ENCODE measurements around the gene AUTS2.

Gene AUTS2

GRCh38 chr7:70696201-70696754, 1098.0 kb downstream of the AUTS2 start:
- peaks cover 27% of the 10 kb centered on the region for H3K4me1 ChIP-seq (ENCODE audit: control insufficient read depth, insufficient read depth, low read length)
- ChIA-PET POLR2A (interaction anchor here (1.0 to 3.3 kb wide), 2 partner anchors 99 to 101 kb away, joined by 4 to 13 read pairs; no protein-coding TSS in a partner anchor), CTCF (interaction anchor here (0.6 to 1.0 kb wide), 3 partner anchors 82 to 794 kb away, joined by 4 to 8 read pairs (median 5); no protein-coding TSS in a partner anchor)
- TF ChIP-seq, protein P1, sequence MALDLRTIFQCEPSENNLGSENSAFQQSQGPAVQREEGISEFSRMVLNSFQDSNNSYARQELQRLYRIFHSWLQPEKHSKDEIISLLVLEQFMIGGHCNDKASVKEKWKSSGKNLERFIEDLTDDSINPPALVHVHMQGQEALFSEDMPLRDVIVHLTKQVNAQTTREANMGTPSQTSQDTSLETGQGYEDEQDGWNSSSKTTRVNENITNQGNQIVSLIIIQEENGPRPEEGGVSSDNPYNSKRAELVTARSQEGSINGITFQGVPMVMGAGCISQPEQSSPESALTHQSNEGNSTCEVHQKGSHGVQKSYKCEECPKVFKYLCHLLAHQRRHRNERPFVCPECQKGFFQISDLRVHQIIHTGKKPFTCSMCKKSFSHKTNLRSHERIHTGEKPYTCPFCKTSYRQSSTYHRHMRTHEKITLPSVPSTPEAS (tag by site-specific recombination; IDR thresholded peaks at IDR 0.05) = peak; percentile 49; the same call in 1 of the 2 replicates
- TF ChIP-seq ZBTB20 (tag by site-specific recombination; IDR thresholded peaks at IDR 0.05) (peak; percentile 22; the same call in 1 of the 2 replicates), BCL11A (tag by site-specific recombination; IDR thresholded peaks at IDR 0.05; ENCODE audit: low read depth) (no peak), OSR2 (tag by site-specific recombination; IDR thresholded peaks at IDR 0.05) (0 out of 2 replicates have a peak, but pooled peaks have one; percentile 29), ZNF501 (tag by site-specific recombination; IDR thresholded peaks at IDR 0.05) (no peak), TCF7L2 (IDR thresholded peaks at IDR 0.05; ENCODE audit: borderline replicate concordance, low read depth, low read length) (no peak), PRDM1 (tag by site-specific recombination; IDR thresholded peaks at IDR 0.05) (peak; percentile 83), TRIM28 (IDR thresholded peaks at IDR 0.05; ENCODE audit: borderline replicate concordance, low read length) (peak; percentile 35; the same call in 1 of the 2 replicates)
- H3K27ac ChIP-seq (ENCODE audit: extremely low read depth, low read depth, low read length) = peak overlapping the region; percentile 97; the same call in 1 of the 2 replicates
- H3K4me3 ChIP-seq (ENCODE audit: low read depth, low read length) = peak overlapping the region; percentile 92
- H3K36me3 ChIP-seq (ENCODE audit: control insufficient read depth in 2 of 2, insufficient read depth in 1 of 2, low read length in 2 of 2) = peaks cover 7 to 15% of the 10 kb centered on the region in 2 experiments; a peak in 1 of 3 replicates
- H3K9me3 ChIP-seq (ENCODE audit: control insufficient read depth, insufficient read depth, low read depth, low read length) = no peaks in the 10 kb centered on the region

- CTCF ChIA-PET = interaction anchor here (0.6 to 2.5 kb wide), 42 partner anchors 8 to 1890 kb away, joined by 3 to 22 read pairs (median 3); no protein-coding TSS in a partner anchor
- H3K4me1 ChIP-seq (ENCODE audit: control insufficient read depth, insufficient read depth, low read length) = peaks cover 28% of the 10 kb centered on the region
- TF ChIP-seq ZNF654 (tag by site-specific recombination; IDR thresholded peaks at IDR 0.05; ENCODE audit: low read depth) = peak; percentile 89
- TF ChIP-seq ZNF488 (tag by site-specific recombination; IDR thresholded peaks at IDR 0.05) = no peak
- peak; percentile 37; the same call in 1 of the 2 replicates for TF ChIP-seq CTCF (tag by site-specific recombination; IDR thresholded peaks at IDR 0.05)
- no peak for TF ChIP-seq PATZ1 (tag by site-specific recombination; IDR thresholded peaks at IDR 0.05)
- no peak overlapping the region for H3K4me3 ChIP-seq (ENCODE audit: low read depth, low read length)
- peaks cover 10 to 21% of the 10 kb centered on the region in 2 experiments; a peak in 2 of 3 replicates for H3K36me3 ChIP-seq (ENCODE audit: control insufficient read depth in 2 of 2, insufficient read depth in 1 of 2, low read length in 2 of 2)
- no peaks in the 10 kb centered on the region for H3K9me3 ChIP-seq (ENCODE audit: control insufficient read depth, insufficient read depth, low read depth, low read length)
- POLR2A ChIA-PET = interaction anchor here (0.5 to 1.2 kb wide), 2 partner anchors 8 to 687 kb away, joined by 3 to 10 read pairs; no protein-coding TSS in a partner anchor
- H3K27ac ChIP-seq (ENCODE audit: extremely low read depth, low read depth, low read length) = no peak overlapping the region
Measured at GRCh38 chr7:70698219-70698832, 1100.1 kb downstream of the AUTS2 start.

- POLR2A ChIA-PET = no interaction called here
- no peak overlapping the region for H3K4me3 ChIP-seq (ENCODE audit: low read depth, low read length)
- H3K9me3 ChIP-seq (ENCODE audit: control insufficient read depth, insufficient read depth, low read depth, low read length) = no peaks in the 10 kb centered on the region
- CTCF ChIA-PET = interaction anchor here (0.6 to 2.5 kb wide), 12 partner anchors 7 to 1000 kb away, joined by 3 to 13 read pairs (median 4); no protein-coding TSS in a partner anchor
- peaks cover 11 to 21% of the 10 kb centered on the region in 2 experiments; a peak in 2 of 3 replicates for H3K36me3 ChIP-seq (ENCODE audit: control insufficient read depth in 2 of 2, insufficient read depth in 1 of 2, low read length in 2 of 2)
- TF ChIP-seq FEZF1 (tag by site-specific recombination; IDR thresholded peaks at IDR 0.05) (0 out of 2 replicates have a peak, but pooled peaks have one; percentile 19), SP7 (tag by site-specific recombination; IDR thresholded peaks at IDR 0.05) (peak; percentile 87), OSR2 (tag by site-specific recombination; IDR thresholded peaks at IDR 0.05) (peak; percentile 25; the same call in 1 of the 2 replicates), HOXD13 (CRISPR knock-in tag; IDR thresholded peaks at IDR 0.05; ENCODE audit: borderline replicate concordance) (no peak)
- H3K4me1 ChIP-seq (ENCODE audit: control insufficient read depth, insufficient read depth, low read length) = peaks cover 32% of the 10 kb centered on the region
- H3K27ac ChIP-seq (ENCODE audit: extremely low read depth, low read depth, low read length) = no peak overlapping the region
Measured at GRCh38 chr7:70699271-70699670, 1101.0 kb downstream of the AUTS2 start.
